ENCODE data around the gene PSME2.
A peak's percentile ranks its signal among the peaks of the same experiment; 100 is the strongest.

PSME2 gene

GRCh38 chr14:24115422-24116127 lies 30.8 kb downstream of the PSME2 start:
- in situ Hi-C loops (cut with MboI; ENCODE audit: low pct_unique_long_range_greater_than_20kb, low sequenced_read_pairs, unreplicated experiment): no loop called here
- no peak for DNase-seq (ENCODE audit: low spot score)
- TF ChIP-seq CTCF (IDR thresholded peaks at IDR 0.05; ENCODE audit: extremely low read depth, insufficient read depth, missing control alignments): no peak

GRCh38 chr14:24114532-24115421 lies 31.6 kb downstream of the PSME2 start, which contains the start of the genes DCAF11 and NRL:
DCAF11 (plus strand) TSS chr14:24114777; CDS start chr14:24115595, 818 bp downstream.
NRL (minus strand) TSS chr14:24114949; CDS start chr14:24082848, 32,101 bp downstream.
- no peak for TF ChIP-seq CTCF (IDR thresholded peaks at IDR 0.05; ENCODE audit: extremely low read depth, insufficient read depth, missing control alignments)
- DNase-seq (ENCODE audit: low spot score): peak; percentile 99
- in situ Hi-C loops (cut with MboI; ENCODE audit: low pct_unique_long_range_greater_than_20kb, low sequenced_read_pairs, unreplicated experiment): no loop called here

- peak; percentile 81 for DNase-seq (ENCODE audit: low spot score)
- no peak for TF ChIP-seq CTCF (IDR thresholded peaks at IDR 0.05; ENCODE audit: extremely low read depth, insufficient read depth, missing control alignments)
- in situ Hi-C loops (cut with MboI; ENCODE audit: low pct_unique_long_range_greater_than_20kb, low sequenced_read_pairs, unreplicated experiment): no loop called here
These were observed 32.4 kb downstream of the PSME2 start for GRCh38 chr14:24113801-24114531.

- in situ Hi-C loops (cut with MboI; ENCODE audit: low pct_unique_long_range_greater_than_20kb, low sequenced_read_pairs, unreplicated experiment): no loop called here
- TF ChIP-seq CTCF (IDR thresholded peaks at IDR 0.05; ENCODE audit: extremely low read depth, insufficient read depth, missing control alignments): no peak
- no peak for DNase-seq (ENCODE audit: low spot score)
These were observed 33.0 kb downstream of the PSME2 start for GRCh38 chr14:24113379-24113800.

- no peak for DNase-seq (ENCODE audit: low spot score)
- in situ Hi-C loops (cut with MboI; ENCODE audit: low pct_unique_long_range_greater_than_20kb, low sequenced_read_pairs, unreplicated experiment): no loop called here
- no peak for TF ChIP-seq CTCF (IDR thresholded peaks at IDR 0.05; ENCODE audit: extremely low read depth, insufficient read depth, missing control alignments)
These were observed 35.9 kb downstream of the PSME2 start for GRCh38 chr14:24110523-24110922.

GRCh38 chr14:24110060-24110459 lies 36.4 kb downstream of the PSME2 start:
- no peak for TF ChIP-seq CTCF (IDR thresholded peaks at IDR 0.05; ENCODE audit: extremely low read depth, insufficient read depth, missing control alignments)
- in situ Hi-C loops (cut with MboI; ENCODE audit: low pct_unique_long_range_greater_than_20kb, low sequenced_read_pairs, unreplicated experiment): no loop called here
- no peak for DNase-seq (ENCODE audit: low spot score)

All from GM13977 (cell line).